Activated CD8-positive, alpha-beta memory T cell treated with anti-CD3 and anti-CD28 coated beads, Interleukin-2, amount 10 ng/mL, durations not matched to agents 7 days and 5 days (primary cell): ENCODE measurements around the gene ATP6V0A4. TPM values are rescaled to one million over a fixed set of nuclear protein-coding genes. Genes with fewer than 3 reads are reported as not detected.
"Not testable (repeated sequence)": the region's sequence is repeated elsewhere in the genome, so short reads cannot be mapped to it uniquely, and the experiment has no call there.

Experiments used
- ATAC-seq: fragments of 150-1000 bp; cut with Tn5 transposase; one replicate; pipeline ENCODE4 v1.10.0; 2021; ENCODE audit warnings: moderate library complexity
- CTCF ChIA-PET: fragments of 350-600 bp; sonication (Branson Sonifier 250); formaldehyde crosslinking; loops from one replicate; lab custom pipeline; 2021; ENCODE audit warnings: antibody characterized with exemption; lab: Charles Lee
- DNase-seq: peaks from one replicate; pipeline ENCODE4 v3.0.0-alpha.2; 2020
- H3K27ac Mint-ChIP-seq: one replicate; pipeline ENCODE4 v1.8.0; 2021; ENCODE audit warnings: mild to moderate bottlenecking, mixed read lengths
- H3K27me3 Mint-ChIP-seq: one replicate; pipeline ENCODE4 v1.8.0; 2021; ENCODE audit warnings: mixed read lengths
- H3K36me3 Mint-ChIP-seq: one replicate; pipeline ENCODE4 v1.8.0; 2021; ENCODE audit warnings: mild to moderate bottlenecking, mixed read lengths
- H3K4me1 Mint-ChIP-seq: one replicate; pipeline ENCODE4 v1.8.0; 2021; ENCODE audit warnings: mixed read lengths
- H3K4me3 Mint-ChIP-seq: one replicate; pipeline ENCODE4 v1.8.0; 2021; ENCODE audit warnings: mild to moderate bottlenecking, moderate library complexity, mixed read lengths
- H3K9me3 Mint-ChIP-seq: one replicate; pipeline ENCODE4 v1.8.0; 2022; ENCODE audit warnings: low read depth, mixed read lengths
- total RNA-seq, 2 experiments: library from RNA; stranded (reverse); gene quantifications; one replicate each; pipeline ENCODE4 v1.2.3, GENCODE V29; 2021

The ATP6V0A4 gene
- total RNA-seq, 2 experiments from 2014 or later, result not detected

GRCh38 chr7:138735399-138735798, 62.6 kb downstream of the ATP6V0A4 start:
- CTCF ChIA-PET, result no interaction called here
- H3K9me3 Mint-ChIP-seq, result no peaks in the 10 kb centered on the region
- no peak overlapping the region for H3K4me3 Mint-ChIP-seq

GRCh38 chr7:138731733-138732132, 66.3 kb downstream of the ATP6V0A4 start:
- DNase-seq, H3K9me3 Mint-ChIP-seq, H3K4me3 Mint-ChIP-seq, H3K27ac Mint-ChIP-seq, ATAC-seq, H3K4me1 Mint-ChIP-seq, H3K36me3 Mint-ChIP-seq, H3K27me3 Mint-ChIP-seq, CTCF ChIA-PET: not testable (repeated sequence)

More at GRCh38 chr7:138735399-138735798, 62.6 kb downstream of the ATP6V0A4 start:
- Mint-ChIP-seq H3K4me1 (peaks cover 10% of the 10 kb centered on the region), H3K27ac (no peak overlapping the region), H3K36me3 (no peaks in the 10 kb centered on the region), H3K27me3 (no peaks in the 10 kb centered on the region)
- ATAC-seq (no peak), DNase-seq (no peak)

- no peaks in the 10 kb centered on the region for H3K9me3 Mint-ChIP-seq
- no peaks in the 10 kb centered on the region for H3K4me1 Mint-ChIP-seq
- DNase-seq (no peak), ATAC-seq (no peak)
- CTCF ChIA-PET, result interaction anchor here (0.9 kb wide), 1 partner anchor 9 kb away, joined by 3 read pairs; no protein-coding TSS in a partner anchor
- no peak overlapping the region for H3K27ac Mint-ChIP-seq
- H3K27me3 Mint-ChIP-seq, result no peaks in the 10 kb centered on the region
- H3K4me3 Mint-ChIP-seq, result no peak overlapping the region
- no peaks in the 10 kb centered on the region for H3K36me3 Mint-ChIP-seq
Measured at GRCh38 chr7:138729444-138729843, 68.6 kb downstream of the ATP6V0A4 start.

- H3K4me3 Mint-ChIP-seq, result no peak overlapping the region
Measured at GRCh38 chr7:138727336-138728099, 70.5 kb downstream of the ATP6V0A4 start.

GRCh38 chr7:138726288-138726687, 71.7 kb downstream of the ATP6V0A4 start:
- H3K4me1 Mint-ChIP-seq, result no peaks in the 10 kb centered on the region
- H3K27ac Mint-ChIP-seq, result no peak overlapping the region
- H3K4me3 Mint-ChIP-seq, result no peak overlapping the region
- DNase-seq (no peak), ATAC-seq (no peak)
- CTCF ChIA-PET, result no interaction called here
- no peaks in the 10 kb centered on the region for H3K27me3 Mint-ChIP-seq
- no peaks in the 10 kb centered on the region for H3K36me3 Mint-ChIP-seq
- H3K9me3 Mint-ChIP-seq, result no peaks in the 10 kb centered on the region

More at GRCh38 chr7:138727336-138728099, 70.5 kb downstream of the ATP6V0A4 start:
- Mint-ChIP-seq H3K9me3 (no peaks in the 10 kb centered on the region), H3K4me1 (no peaks in the 10 kb centered on the region), H3K27ac (no peak overlapping the region), H3K27me3 (no peaks in the 10 kb centered on the region), H3K36me3 (no peaks in the 10 kb centered on the region)
- CTCF ChIA-PET, result interaction anchor here (0.6 to 1.4 kb wide), 2 partner anchors 11 to 562 kb away, joined by 3 to 4 read pairs; no protein-coding TSS in a partner anchor
- DNase-seq (no peak), ATAC-seq (no peak)

GRCh38 chr7:138720286-138720685, 77.7 kb downstream of the ATP6V0A4 start:
- Mint-ChIP-seq H3K4me3 (no peak overlapping the region), H3K9me3 (no peaks in the 10 kb centered on the region), H3K36me3 (no peaks in the 10 kb centered on the region), H3K27me3 (peaks cover 22% of the 10 kb centered on the region), H3K27ac (no peak overlapping the region), H3K4me1 (peaks cover 5% of the 10 kb centered on the region)
- DNase-seq (no peak), ATAC-seq (no peak)
- CTCF ChIA-PET, result no interaction called here

GRCh38 chr7:138716889-138717288, 81.1 kb downstream of the ATP6V0A4 start:
- no peak for DNase-seq
- CTCF ChIA-PET, result interaction anchor here (2.2 kb wide), 1 partner anchor 22 kb away, joined by 6 read pairs; no protein-coding TSS in a partner anchor
- peaks cover 28% of the 10 kb centered on the region for H3K27me3 Mint-ChIP-seq
- H3K4me1 Mint-ChIP-seq, result peaks cover 12% of the 10 kb centered on the region
- ATAC-seq, result no peak
- no peak overlapping the region for H3K27ac Mint-ChIP-seq
- no peak overlapping the region for H3K4me3 Mint-ChIP-seq
- no peaks in the 10 kb centered on the region for H3K36me3 Mint-ChIP-seq
- H3K9me3 Mint-ChIP-seq, result no peaks in the 10 kb centered on the region

- Mint-ChIP-seq H3K9me3 (no peaks in the 10 kb centered on the region), H3K27me3 (peaks cover 21% of the 10 kb centered on the region), H3K27ac (no peak overlapping the region), H3K4me3 (no peak overlapping the region), H3K4me1 (peaks cover 12% of the 10 kb centered on the region), H3K36me3 (no peaks in the 10 kb centered on the region)
- ATAC-seq, result no peak
- CTCF ChIA-PET, result interaction anchor here (0.6 kb wide), 1 partner anchor 273 kb away, joined by 3 read pairs; no protein-coding TSS in a partner anchor
- DNase-seq, result no peak
Measured at GRCh38 chr7:138713191-138713590, 84.8 kb downstream of the ATP6V0A4 start.

GRCh38 chr7:138712652-138713051, 85.3 kb downstream of the ATP6V0A4 start:
- ATAC-seq, result no peak
- Mint-ChIP-seq H3K4me3 (no peak overlapping the region), H3K27ac (no peak overlapping the region), H3K36me3 (no peaks in the 10 kb centered on the region), H3K4me1 (peaks cover 6% of the 10 kb centered on the region), H3K9me3 (no peaks in the 10 kb centered on the region), H3K27me3 (peaks cover 16% of the 10 kb centered on the region)
- CTCF ChIA-PET, result no interaction called here
- DNase-seq, result no peak

GRCh38 chr7:138710536-138711385, 87.2 kb downstream of the ATP6V0A4 start:
- peaks cover 7% of the 10 kb centered on the region for H3K27me3 Mint-ChIP-seq
- H3K36me3 Mint-ChIP-seq, result no peaks in the 10 kb centered on the region
- peaks cover 6% of the 10 kb centered on the region for H3K4me1 Mint-ChIP-seq
- no peaks in the 10 kb centered on the region for H3K9me3 Mint-ChIP-seq
- CTCF ChIA-PET, result no interaction called here
- H3K27ac Mint-ChIP-seq, result no peak overlapping the region
- ATAC-seq, result no peak
- no peak overlapping the region for H3K4me3 Mint-ChIP-seq
- DNase-seq, result no peak

GRCh38 chr7:138705167-138705566, 92.8 kb downstream of the ATP6V0A4 start:
- Mint-ChIP-seq H3K4me3 (no peak overlapping the region), H3K36me3 (no peaks in the 10 kb centered on the region), H3K27ac (no peak overlapping the region), H3K27me3 (no peaks in the 10 kb centered on the region), H3K4me1 (no peaks in the 10 kb centered on the region), H3K9me3 (no peaks in the 10 kb centered on the region)
- DNase-seq (no peak), ATAC-seq (no peak)
- CTCF ChIA-PET, result no interaction called here

GRCh38 chr7:138701537-138701923, 96.5 kb downstream of the ATP6V0A4 start:
- no peaks in the 10 kb centered on the region for H3K4me1 Mint-ChIP-seq
- H3K36me3 Mint-ChIP-seq, result no peaks in the 10 kb centered on the region
- ATAC-seq (no peak), DNase-seq (no peak)
- peaks cover 3% of the 10 kb centered on the region for H3K27me3 Mint-ChIP-seq
- H3K9me3 Mint-ChIP-seq, result no peaks in the 10 kb centered on the region
- H3K4me3 Mint-ChIP-seq, result no peak overlapping the region
- H3K27ac Mint-ChIP-seq, result no peak overlapping the region
- CTCF ChIA-PET, result no interaction called here

GRCh38 chr7:138700857-138701536, 97.0 kb downstream of the ATP6V0A4 start, which contains the start of gene SVOPL:
TSS of gene SVOPL (minus strand) at chr7:138701362. CDS start at chr7:138679045, 22,317 bp downstream.
- H3K4me1 Mint-ChIP-seq, result no peaks in the 10 kb centered on the region
- no peaks in the 10 kb centered on the region for H3K9me3 Mint-ChIP-seq
- H3K36me3 Mint-ChIP-seq, result no peaks in the 10 kb centered on the region
- peaks cover 3% of the 10 kb centered on the region for H3K27me3 Mint-ChIP-seq
- no peak within 1 kb of the TSS for H3K4me3 Mint-ChIP-seq
- ATAC-seq (no peak), DNase-seq (no peak)
- no peak within 1 kb of the TSS for H3K27ac Mint-ChIP-seq
- CTCF ChIA-PET, result no interaction called here
